ENCODE measurements around the gene PCDHB11.

- TF ChIP-seq CTCF (IDR thresholded peaks at IDR 0.05): peak in 2 of 6 experiments; percentile 25 to 37
- no peak for TF ChIP-seq POLR2A (IDR thresholded peaks at IDR 0.05)
These were observed 12.4 kb upstream of the PCDHB11 start, which contains the start of gene PCDHB9 for GRCh38 chr5:141186897-141187512.
